Measurements from ENCODE around the gene MICOS13. TPM values are rescaled to one million over a fixed set of nuclear protein-coding genes. Genes with fewer than 3 reads are reported as not detected.
A peak's percentile ranks its signal among the peaks of the same experiment; 100 is the strongest.

MICOS13 gene
- polyA plus RNA-seq, 1 of the 3 experiments (the other 2 are of a cell fraction) = 112 TPM

DNA sequence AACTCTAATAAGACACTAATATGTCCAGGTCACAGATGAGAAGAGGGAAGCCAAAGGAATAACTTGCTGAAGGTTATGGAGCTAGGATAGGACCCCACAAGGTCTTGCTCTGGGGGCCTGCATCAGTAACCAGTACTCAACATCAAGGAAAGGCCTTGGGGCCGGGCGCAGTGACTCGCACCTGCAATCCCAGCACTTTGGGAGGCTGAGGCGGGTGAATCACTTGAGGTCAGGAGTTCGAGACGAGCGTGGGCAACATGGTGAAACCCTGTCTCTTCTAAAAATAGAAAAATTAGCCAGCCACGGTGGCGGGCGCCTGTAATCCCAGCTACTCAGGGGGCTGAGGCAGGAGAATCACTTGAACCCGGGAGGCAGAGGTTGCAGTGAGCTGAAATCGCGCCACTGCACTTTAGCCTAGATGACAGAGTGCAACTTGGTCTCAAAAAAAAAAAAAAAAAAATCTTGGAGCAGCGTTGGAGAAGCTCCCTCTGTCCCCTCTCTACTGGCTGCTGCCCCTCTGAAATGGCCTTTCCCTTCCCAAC lies 37.8 kb upstream of the MICOS13 start (continued):
- no peak for TF ChIP-seq SIN3A (IDR thresholded peaks at IDR 0.05; ENCODE audit: borderline replicate concordance, low read depth, low read length)
- no peak for TF ChIP-seq GABPA (IDR thresholded peaks at IDR 0.05; ENCODE audit: low read depth)

DNA sequence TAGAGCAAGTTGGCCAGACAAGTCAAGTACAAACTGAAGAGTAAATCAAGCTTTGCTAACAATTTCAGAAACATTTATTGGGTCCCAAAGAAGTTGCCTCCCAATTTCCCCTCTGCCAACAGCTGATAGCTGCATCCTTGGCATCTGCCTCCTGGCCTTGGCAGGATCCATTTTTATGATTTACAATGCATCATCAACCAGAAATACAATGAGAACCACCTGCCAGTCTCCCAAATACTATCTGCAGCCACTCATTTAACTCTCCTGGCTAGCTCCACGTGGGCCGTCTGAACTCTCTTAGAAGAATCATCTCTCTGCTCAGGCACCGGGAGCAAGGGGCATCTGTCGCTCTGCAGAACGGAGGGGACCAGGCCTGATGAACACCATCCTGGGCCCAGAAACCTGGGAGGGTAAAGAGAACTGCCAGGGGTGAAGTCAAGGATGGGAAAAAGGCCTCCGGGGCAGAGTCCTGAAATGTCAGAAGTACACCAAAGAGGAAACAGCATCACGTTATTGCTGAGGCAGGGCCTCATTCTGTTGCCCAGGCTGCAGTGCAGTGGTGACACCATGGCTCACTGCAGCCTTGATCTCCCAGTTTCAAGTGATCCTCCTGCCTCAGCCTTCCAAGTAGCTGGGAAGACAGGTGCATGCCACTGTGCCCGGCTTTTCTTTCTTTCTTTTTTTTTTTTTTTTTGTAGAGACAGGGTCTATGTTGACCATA lies 37.1 kb upstream of the MICOS13 start:
- Histone ChIP-seq H3K9me3 (no peaks in the 10 kb centered on the region), H2AFZ (ENCODE audit: low read depth) (no peak overlapping the region; the same call in 1 of the 2 replicates), H4K20me1 (ENCODE audit: insufficient read depth) (peaks cover 18% of the 10 kb centered on the region), H3K27ac (ENCODE audit: low read depth in 2 of 2, low read length in 1 of 2) (peak overlapping the region in 1 of 2 experiments; percentile 90; a peak in 2 of 4 replicates), H3K4me2 (peak overlapping the region; percentile 100), H3K9ac (peak overlapping the region; percentile 96; the same call in 1 of the 2 replicates), H3K4me1 (ENCODE audit: control insufficient read depth in 1 of 2, insufficient read depth in 2 of 2, low read depth in 1 of 2, low read length in 1 of 2) (peaks cover 10 to 13% of the 10 kb centered on the region in 2 experiments; a peak in 3 of 4 replicates), H3K4me3 (ENCODE audit: low read depth in 2 of 2, low read length in 1 of 2) (no peak overlapping the region), H3K9me2 (no peaks in the 10 kb centered on the region), H3F3A (replicated peaks; ENCODE audit: insufficient read depth) (peaks cover 13% of the 10 kb centered on the region), H3K27me3 (ENCODE audit: insufficient read depth) (no peaks in the 10 kb centered on the region), H3K79me2 (ENCODE audit: insufficient read depth) (peaks cover 69% of the 10 kb centered on the region), H3K36me3 (replicated peaks in 1 of 2; ENCODE audit: control insufficient read depth in 1 of 2, insufficient read depth in 2 of 2, low read length in 1 of 2) (peaks cover 10 to 20% of the 10 kb centered on the region in 2 experiments)
- 67% methylated on average over 7 of the region's 8 CpGs for WGBS (ENCODE audit: low lambda C conversion rate)
- TF ChIP-seq, protein P1, sequence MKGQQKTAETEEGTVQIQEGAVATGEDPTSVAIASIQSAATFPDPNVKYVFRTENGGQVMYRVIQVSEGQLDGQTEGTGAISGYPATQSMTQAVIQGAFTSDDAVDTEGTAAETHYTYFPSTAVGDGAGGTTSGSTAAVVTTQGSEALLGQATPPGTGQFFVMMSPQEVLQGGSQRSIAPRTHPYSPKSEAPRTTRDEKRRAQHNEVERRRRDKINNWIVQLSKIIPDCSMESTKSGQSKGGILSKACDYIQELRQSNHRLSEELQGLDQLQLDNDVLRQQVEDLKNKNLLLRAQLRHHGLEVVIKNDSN (IDR thresholded peaks at IDR 0.05; ENCODE audit: borderline replicate concordance, low read depth) = no peak
- TF ChIP-seq, protein P2, sequence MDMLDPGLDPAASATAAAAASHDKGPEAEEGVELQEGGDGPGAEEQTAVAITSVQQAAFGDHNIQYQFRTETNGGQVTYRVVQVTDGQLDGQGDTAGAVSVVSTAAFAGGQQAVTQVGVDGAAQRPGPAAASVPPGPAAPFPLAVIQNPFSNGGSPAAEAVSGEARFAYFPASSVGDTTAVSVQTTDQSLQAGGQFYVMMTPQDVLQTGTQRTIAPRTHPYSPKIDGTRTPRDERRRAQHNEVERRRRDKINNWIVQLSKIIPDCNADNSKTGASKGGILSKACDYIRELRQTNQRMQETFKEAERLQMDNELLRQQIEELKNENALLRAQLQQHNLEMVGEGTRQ (IDR thresholded peaks at IDR 0.05; ENCODE audit: borderline replicate concordance, low read depth, low read length) = no peak
- no peak for TF ChIP-seq MEF2A (IDR thresholded peaks at IDR 0.05; ENCODE audit: borderline replicate concordance, low read depth)
- no peak for TF ChIP-seq CHD2 (IDR thresholded peaks at IDR 0.05; ENCODE audit: low read length, partially characterized antibody)
- TF ChIP-seq SMC3 (IDR thresholded peaks at IDR 0.05; ENCODE audit: low read depth, low read length) = no peak
- no peak for TF ChIP-seq YY1 (IDR thresholded peaks at IDR 0.05; ENCODE audit: low read depth)
- no peak for TF ChIP-seq GATA2 (CRISPR knock-in tag; IDR thresholded peaks at IDR 0.05)
- TF ChIP-seq NFIC (IDR thresholded peaks at IDR 0.05; ENCODE audit: borderline replicate concordance) = no peak
- no peak for TF ChIP-seq TEAD4 (IDR thresholded peaks at IDR 0.05; ENCODE audit: borderline replicate concordance, insufficient read depth)
- no peak for DNase-seq
- POLR2A ChIA-PET = interaction anchor here (1.3 to 1.8 kb wide), 2 partner anchors 11 to 26 kb away, joined by 7 to 12 read pairs; no protein-coding TSS in a partner anchor
- CTCF ChIA-PET = interaction anchor here (4.1 kb wide), 1 partner anchor 27 kb away, joined by 31 read pairs; the partner anchor contains the start of gene RPL36

DNA sequence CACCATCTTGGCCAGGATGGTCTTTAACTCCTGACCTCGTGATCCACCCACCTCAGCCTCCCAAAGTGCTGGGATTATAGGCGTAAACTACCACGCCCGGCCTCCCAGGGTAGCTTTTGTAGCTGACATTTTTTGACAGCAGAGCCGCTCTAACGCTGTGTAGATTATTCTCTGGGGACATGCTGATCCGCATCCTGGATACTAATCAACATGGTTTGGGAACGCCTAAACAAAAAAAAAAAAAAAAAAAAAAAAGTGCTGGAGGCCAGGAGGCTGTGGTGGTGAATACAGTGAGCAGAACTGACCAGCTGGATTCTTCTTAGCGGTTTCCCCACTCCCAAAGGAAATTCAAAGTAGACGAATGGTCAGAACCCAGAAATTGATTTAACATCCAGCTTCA lies 34.5 kb upstream of the MICOS13 start:
- CTCF ChIA-PET = interaction anchor here (1.1 kb wide), 1 partner anchor 80 kb away, joined by 3 read pairs; no protein-coding TSS in a partner anchor
- H3K27ac ChIP-seq (ENCODE audit: low read depth in 2 of 2, low read length in 1 of 2) = no peak overlapping the region
- H2AFZ ChIP-seq (ENCODE audit: low read depth) = no peak overlapping the region
- H3F3A ChIP-seq (replicated peaks; ENCODE audit: insufficient read depth) = peaks cover 13% of the 10 kb centered on the region
- H3K4me2 ChIP-seq = no peak overlapping the region
- no peaks in the 10 kb centered on the region for H3K9me3 ChIP-seq
- no peak overlapping the region for H3K4me3 ChIP-seq (ENCODE audit: low read depth in 2 of 2, low read length in 1 of 2)
- H3K27me3 ChIP-seq (ENCODE audit: insufficient read depth) = no peaks in the 10 kb centered on the region
- H3K9me2 ChIP-seq = no peaks in the 10 kb centered on the region
- 96% methylated on average over 10 of the region's 10 CpGs for WGBS (ENCODE audit: low lambda C conversion rate)
- H3K79me2 ChIP-seq (ENCODE audit: insufficient read depth) = peaks cover 69% of the 10 kb centered on the region
- peaks cover 10 to 13% of the 10 kb centered on the region in 2 experiments; a peak in 3 of 4 replicates for H3K4me1 ChIP-seq (ENCODE audit: control insufficient read depth in 1 of 2, insufficient read depth in 2 of 2, low read depth in 1 of 2, low read length in 1 of 2)
- H4K20me1 ChIP-seq (ENCODE audit: insufficient read depth) = peaks cover 18% of the 10 kb centered on the region
- DNase-seq = no peak
- H3K9ac ChIP-seq = no peak overlapping the region
- POLR2A ChIA-PET = no interaction called here
- H3K36me3 ChIP-seq (replicated peaks in 1 of 2; ENCODE audit: control insufficient read depth in 1 of 2, insufficient read depth in 2 of 2, low read length in 1 of 2) = peaks cover 16 to 35% of the 10 kb centered on the region in 2 experiments
- no peak for TF ChIP-seq RFX5 (IDR thresholded peaks at IDR 0.05; ENCODE audit: low read length)
- no peak for TF ChIP-seq EP300 (IDR thresholded peaks at IDR 0.05; ENCODE audit: borderline replicate concordance in 1 of 2, low read depth in 1 of 2, low read length in 1 of 2)
- TF ChIP-seq YY1 (IDR thresholded peaks at IDR 0.05; ENCODE audit: low read depth) = no peak
- no peak for TF ChIP-seq MEF2A (IDR thresholded peaks at IDR 0.05; ENCODE audit: borderline replicate concordance, low read depth)
- TF ChIP-seq FOSL2 (IDR thresholded peaks at IDR 0.05; ENCODE audit: borderline replicate concordance, low read depth) = no peak
- TF ChIP-seq SMC3 (IDR thresholded peaks at IDR 0.05; ENCODE audit: low read depth, low read length) = no peak
- no peak for TF ChIP-seq GABPA (IDR thresholded peaks at IDR 0.05; ENCODE audit: low read depth)
- TF ChIP-seq NFIC (IDR thresholded peaks at IDR 0.05; ENCODE audit: borderline replicate concordance) = no peak
- TF ChIP-seq, protein P3, sequence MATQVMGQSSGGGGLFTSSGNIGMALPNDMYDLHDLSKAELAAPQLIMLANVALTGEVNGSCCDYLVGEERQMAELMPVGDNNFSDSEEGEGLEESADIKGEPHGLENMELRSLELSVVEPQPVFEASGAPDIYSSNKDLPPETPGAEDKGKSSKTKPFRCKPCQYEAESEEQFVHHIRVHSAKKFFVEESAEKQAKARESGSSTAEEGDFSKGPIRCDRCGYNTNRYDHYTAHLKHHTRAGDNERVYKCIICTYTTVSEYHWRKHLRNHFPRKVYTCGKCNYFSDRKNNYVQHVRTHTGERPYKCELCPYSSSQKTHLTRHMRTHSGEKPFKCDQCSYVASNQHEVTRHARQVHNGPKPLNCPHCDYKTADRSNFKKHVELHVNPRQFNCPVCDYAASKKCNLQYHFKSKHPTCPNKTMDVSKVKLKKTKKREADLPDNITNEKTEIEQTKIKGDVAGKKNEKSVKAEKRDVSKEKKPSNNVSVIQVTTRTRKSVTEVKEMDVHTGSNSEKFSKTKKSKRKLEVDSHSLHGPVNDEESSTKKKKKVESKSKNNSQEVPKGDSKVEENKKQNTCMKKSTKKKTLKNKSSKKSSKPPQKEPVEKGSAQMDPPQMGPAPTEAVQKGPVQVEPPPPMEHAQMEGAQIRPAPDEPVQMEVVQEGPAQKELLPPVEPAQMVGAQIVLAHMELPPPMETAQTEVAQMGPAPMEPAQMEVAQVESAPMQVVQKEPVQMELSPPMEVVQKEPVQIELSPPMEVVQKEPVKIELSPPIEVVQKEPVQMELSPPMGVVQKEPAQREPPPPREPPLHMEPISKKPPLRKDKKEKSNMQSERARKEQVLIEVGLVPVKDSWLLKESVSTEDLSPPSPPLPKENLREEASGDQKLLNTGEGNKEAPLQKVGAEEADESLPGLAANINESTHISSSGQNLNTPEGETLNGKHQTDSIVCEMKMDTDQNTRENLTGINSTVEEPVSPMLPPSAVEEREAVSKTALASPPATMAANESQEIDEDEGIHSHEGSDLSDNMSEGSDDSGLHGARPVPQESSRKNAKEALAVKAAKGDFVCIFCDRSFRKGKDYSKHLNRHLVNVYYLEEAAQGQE (IDR thresholded peaks at IDR 0.05; ENCODE audit: low read depth, low read length) = no peak
- TF ChIP-seq, protein P4, sequence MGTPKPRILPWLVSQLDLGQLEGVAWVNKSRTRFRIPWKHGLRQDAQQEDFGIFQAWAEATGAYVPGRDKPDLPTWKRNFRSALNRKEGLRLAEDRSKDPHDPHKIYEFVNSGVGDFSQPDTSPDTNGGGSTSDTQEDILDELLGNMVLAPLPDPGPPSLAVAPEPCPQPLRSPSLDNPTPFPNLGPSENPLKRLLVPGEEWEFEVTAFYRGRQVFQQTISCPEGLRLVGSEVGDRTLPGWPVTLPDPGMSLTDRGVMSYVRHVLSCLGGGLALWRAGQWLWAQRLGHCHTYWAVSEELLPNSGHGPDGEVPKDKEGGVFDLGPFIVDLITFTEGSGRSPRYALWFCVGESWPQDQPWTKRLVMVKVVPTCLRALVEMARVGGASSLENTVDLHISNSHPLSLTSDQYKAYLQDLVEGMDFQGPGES (IDR thresholded peaks at IDR 0.05; ENCODE audit: low read depth, low read length) = no peak

Data from SK-N-SH (cell line).